Stimulated activated CD4-positive, alpha-beta T cell treated with anti-CD3 and anti-CD28 coated beads, Interleukin-12 subunit alpha, Interleukin-12 subunit beta, amount 100 ng/mL, for 24 hours (primary cell): ENCODE results near the gene ZSCAN12.
"Not testable (repeated sequence)": the region's sequence is repeated elsewhere in the genome, so short reads cannot be mapped to it uniquely, and the experiment has no call there.

Source experiments
- DNase-seq, 2 experiments: peaks; one replicate each; pipeline ENCODE4 v3.0.0-alpha.2; 2020; ENCODE audit warnings: low read depth in 2 of 2

Gene ZSCAN12

GRCh38 chr6:28393912-28394662 lies 5.5 kb downstream of the ZSCAN12 start:
- no peak for DNase-seq

DNA sequence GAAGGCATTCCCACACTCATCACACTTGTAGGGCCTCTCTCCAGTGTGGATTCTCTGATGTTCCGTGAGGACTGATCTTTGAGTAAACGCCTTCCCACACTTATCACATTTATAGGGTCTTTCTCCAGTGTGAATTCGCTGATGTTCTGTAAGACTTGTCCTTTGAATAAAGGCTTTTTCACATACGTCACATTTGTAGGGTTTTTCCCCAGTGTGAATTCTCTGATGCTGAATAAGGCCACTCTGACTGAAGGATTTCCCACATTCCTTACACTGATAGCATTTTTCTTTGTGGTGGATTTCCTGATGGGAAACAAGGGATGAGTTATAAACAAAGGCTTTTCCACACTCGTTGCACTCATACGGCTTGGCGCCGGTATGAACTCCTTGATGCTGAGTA lies 8.9 kb downstream of the ZSCAN12 start:
- no peak for DNase-seq

- DNase-seq: no peak
Measured at GRCh38 chr6:28384143-28384533, 15.4 kb downstream of the ZSCAN12 start.

DNA sequence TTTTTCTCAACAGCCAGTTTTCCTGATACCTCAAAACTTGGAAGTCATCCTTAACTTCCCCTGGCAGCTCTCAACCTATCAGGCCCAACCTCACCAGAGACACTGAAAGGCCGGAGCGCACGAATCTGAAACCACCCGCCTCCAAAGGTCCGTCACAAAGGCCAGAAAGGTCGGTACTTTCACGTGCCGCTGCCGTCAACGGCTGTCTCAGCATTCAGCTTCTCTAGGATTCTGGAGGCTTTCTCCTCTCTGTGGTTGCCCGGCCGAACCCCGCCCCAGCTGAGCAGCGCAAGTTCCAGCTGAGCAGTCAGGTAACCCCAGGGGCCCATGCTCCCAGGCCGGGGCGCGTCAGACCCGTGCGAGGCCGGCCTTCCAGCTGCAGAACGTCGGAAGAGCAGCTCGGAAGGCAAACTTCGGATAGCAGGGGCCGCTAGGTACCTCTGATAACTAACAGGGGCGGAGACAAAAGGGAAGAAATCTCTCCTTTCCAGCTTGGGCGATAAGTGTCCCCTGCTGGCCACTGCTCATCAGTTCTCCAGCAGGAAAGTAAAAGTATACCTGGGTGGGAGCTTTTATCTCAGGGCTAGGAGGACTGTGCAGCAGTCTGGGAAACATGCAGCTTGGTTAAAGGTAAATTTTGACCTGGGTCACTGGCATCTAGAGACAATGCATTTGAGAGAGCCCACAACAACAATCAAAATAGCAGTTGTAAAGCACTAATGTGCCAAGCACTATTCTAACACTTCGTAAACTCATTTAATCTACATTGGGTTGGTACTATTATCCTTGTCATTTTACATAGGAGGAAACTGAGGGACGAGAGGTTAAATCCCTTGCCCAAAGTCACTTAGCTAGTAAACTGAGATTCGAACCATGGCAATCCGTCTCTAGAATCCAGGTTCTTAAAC lies 16.1 kb downstream of the ZSCAN12 start:
- peak; percentile 8 to 20 for DNase-seq

DNA sequence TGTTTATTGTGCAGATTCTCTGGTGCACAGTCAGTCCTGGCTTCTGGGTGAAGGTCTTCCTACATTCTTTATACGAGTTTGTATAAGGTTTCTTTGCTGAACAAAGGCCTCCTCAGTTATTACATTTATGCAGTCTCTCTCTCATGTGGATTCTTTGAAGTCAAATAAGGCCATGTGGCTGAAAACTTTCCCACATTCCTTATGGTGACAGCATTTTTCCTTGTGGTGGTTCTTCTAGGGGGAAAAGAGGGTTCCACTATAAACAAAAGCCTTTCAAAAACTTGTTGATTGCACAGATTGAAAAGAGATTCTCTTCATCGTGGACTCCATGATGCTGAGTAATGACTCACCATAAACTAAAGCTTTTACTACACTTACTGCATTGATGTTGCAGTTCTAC lies 19.2 kb downstream of the ZSCAN12 start:
- no peak for DNase-seq

GRCh38 chr6:28378644-28379043 lies 20.9 kb downstream of the ZSCAN12 start:
- no peak for DNase-seq

DNA sequence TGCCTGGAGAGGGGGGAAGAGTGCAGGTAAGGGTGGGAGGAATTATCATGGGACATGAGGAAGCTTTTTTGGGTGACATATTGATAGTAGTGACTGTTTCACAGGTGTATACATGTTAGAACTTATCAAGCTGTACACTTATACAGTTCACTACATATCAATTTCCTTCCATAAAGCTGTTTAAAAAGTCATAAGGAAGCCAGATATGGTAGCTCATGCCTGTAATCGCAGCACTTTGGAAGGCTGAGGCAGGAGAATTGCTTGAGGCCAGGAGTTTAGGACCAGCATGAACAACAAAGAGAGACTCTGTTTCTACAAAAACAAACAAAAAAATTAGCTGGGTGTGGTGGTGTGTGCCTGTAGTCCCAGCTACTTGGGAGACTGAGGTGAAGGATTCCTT lies 21.7 kb downstream of the ZSCAN12 start:
- DNase-seq: no peak

DNA sequence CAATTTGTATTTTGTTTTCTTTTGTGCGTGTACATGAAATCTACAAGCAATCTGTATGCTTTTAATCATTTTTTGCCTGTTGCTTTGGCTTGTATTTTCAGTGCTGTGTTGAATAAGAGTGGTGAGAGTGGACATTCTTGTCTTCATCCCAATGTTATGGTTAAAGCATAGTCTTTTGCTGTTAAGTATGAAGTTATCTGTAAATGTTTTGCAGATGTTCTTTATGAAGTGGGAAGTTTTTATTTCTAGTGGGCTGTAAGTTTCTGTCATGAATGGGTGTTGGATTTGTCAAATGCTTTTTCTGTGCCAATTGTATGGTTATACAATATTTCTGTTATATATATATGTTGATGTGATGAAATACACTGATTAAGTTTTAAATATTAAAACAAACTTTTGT lies 25.6 kb downstream of the ZSCAN12 start:
- DNase-seq: no peak

- no peak for DNase-seq
Measured at GRCh38 chr6:28371706-28372451, 27.7 kb downstream of the ZSCAN12 start.

DNA sequence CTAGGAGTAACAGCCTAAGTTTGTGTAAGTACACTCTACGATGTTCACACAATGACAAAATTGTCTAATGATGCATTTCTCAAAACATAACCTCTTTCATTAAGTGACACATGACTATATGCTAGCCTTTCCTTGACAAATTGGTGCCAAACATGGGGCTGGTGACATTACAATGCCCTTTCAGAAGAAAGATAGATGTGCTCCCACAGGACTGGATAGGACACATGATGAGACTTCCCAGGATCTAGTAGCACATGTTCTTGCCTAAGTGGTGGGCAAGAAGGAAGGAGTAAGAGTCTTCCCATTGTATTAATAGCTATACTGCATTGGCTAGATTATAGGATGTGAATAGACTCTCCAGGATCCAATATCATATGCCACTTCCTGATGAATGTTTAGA lies 28.3 kb downstream of the ZSCAN12 start:
- DNase-seq: no peak

DNA sequence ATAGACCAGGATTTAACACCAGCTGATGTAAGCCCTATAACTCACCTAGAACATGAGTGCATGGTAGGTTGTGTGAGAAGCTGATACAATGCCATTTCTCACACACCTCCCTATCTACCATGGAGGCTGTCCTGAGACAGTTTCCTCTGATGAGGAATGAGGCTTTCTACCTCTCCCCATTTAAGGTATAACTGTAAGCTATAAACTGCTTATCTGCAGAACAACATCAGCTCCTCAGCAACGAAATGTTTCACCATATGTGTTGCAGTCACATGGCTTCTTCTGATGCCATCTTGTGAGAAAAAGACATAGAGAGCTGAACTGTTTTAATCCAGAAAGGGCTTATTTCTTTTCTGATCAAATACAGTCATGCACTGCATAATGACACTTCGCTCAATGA lies 29.1 kb downstream of the ZSCAN12 start:
- no peak for DNase-seq

DNA sequence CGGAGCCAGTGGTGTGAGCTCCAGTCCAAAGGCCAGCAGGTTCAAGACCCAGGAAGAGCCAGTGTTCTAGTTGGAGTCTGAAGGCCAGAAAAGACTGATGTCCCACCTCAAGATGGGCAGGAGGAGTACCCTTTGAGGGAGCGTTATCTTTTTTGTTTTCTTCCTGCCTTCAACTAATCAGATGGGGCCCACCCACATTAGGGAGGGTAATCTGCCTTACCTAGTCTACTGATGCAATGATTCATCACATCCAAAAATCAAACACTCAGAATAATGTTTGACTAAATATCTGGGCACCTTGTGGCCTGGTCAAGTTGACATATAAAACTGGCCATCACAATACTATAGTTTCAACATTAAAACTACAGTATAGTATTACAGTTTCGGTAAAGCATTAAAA lies 30.1 kb downstream of the ZSCAN12 start:
- no peak for DNase-seq

DNA sequence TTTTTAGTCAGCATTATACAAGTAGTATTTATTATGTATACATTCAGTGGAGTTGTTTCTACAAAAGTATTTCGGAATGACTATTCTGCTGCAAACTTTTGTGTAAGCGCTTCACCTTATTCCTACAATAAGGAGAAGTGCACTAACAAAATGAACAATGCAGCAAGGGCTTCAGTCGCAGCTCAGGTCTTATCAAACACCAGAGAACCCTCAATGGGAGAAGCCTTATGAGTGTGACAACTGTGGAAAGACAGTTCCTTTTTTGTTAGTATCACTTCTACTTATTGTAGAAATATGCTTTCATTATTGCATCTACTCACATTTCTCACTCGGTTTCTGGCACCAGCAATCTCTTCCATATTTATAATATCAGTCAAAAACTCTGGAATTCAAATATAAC lies 31.0 kb downstream of the ZSCAN12 start:
- DNase-seq: no peak

GRCh38 chr6:28365590-28365989 lies 34.0 kb downstream of the ZSCAN12 start:
- DNase-seq: not testable (repeated sequence)

GRCh38 chr6:28360961-28361360 lies 38.6 kb downstream of the ZSCAN12 start:
- no peak for DNase-seq

DNA sequence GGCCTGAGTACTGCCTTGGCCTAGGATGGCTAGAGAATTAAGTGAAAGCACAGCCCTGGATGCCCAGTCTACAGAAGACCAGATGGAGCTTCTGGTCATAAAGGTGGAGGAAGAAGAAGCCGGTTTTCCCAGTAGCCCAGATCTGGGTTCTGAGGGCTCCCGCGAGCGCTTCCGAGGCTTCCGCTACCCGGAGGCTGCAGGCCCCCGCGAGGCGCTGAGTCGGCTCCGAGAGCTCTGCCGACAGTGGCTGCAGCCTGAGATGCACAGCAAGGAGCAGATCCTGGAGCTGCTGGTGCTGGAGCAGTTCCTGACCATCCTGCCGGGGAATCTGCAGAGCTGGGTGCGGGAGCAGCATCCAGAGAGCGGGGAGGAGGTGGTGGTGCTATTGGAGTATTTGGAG lies 40.0 kb downstream of the ZSCAN12 start:
- DNase-seq: not testable (repeated sequence)

DNA sequence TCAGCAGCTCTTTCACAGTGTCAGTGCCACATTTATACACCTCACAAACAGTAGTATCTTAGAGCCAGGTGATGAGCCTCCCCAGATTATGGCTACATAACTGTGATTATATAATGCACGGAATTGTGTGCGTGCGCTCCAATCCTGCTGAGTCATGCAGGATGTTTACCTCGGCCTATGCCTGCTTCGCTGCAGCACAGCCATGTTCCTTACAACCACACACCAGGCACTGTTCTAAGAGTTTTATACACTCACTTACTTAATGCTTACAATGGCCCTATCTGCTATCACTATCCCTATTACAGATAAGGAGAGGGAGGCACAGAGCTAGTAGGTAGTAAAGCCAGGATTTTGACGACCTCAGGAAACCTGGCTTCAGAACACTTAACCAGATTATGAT lies 42.5 kb downstream of the ZSCAN12 start:
- DNase-seq: no peak

DNA sequence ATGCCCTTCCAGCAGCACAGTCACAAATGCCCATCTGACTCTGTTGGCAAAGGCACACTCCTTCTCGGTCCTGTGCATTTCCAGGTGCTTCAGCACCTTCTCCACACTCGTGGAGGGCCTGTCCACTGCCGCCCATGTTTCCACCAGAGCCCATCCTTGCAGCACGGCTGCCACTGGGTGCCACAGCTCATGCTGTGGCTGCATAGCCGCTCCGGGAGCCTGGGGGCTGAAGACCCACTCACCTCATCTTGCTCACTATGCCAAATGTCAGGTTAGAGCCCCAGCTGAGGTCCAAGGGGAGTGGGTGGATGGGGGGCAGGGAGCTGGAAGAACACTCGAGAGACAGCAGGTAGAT lies 42.9 kb downstream of the ZSCAN12 start:
- no peak for DNase-seq

DNA sequence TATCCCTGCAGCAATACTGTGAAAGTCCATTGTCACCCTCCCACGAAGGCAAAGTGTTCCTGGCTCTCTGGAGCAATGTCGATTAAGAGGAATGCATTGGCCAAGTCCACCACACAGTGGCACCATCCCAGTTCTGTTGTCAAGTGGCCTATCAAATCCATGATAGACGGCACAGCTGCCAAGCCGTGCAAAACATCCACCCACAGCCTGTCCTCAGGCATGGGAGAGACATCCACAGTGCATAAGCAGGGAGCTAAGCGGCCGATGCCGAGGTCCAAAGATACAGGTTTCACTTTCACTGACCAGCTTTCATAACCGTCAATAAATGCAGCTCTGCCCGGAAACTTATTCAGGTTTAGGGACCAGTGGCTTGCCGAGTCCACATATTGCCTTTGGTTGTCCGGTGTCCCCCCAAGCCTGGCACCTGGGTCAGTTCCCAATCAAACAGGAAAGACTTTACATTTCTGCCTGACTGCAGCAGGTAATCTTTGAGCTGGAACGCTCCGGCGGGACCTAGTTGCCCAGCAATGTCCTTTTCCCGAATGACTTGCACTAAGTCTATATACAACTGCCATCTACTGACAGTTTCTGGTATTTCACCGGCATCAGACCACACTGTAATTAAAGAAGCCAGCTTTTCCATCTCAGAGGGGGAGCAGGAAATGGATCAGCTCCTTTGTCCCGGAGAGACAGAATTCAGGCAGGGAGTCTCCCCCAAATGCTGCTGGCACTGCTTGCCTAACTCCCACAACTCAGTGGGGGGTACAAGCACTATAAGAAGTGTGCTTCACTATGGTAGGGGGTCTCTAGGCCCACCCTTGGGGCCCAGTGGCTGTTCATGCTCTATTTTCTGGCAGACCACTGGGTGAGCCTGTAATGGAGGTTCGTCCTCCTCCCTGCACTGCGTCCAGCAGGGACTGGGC lies 43.5 kb downstream of the ZSCAN12 start:
- peak in 1 of 2 experiments; percentile 40 for DNase-seq

- no peak for DNase-seq
Measured at GRCh38 chr6:28354688-28355554, 44.6 kb downstream of the ZSCAN12 start.
